ENCODE measurements around the gene EML4. TPM values are rescaled to one million over a fixed set of nuclear protein-coding genes. Genes with fewer than 3 reads are reported as not detected.

EML4 gene
- total and polyA plus RNA-seq, 10 of the 15 experiments (the other 5 are each of a cell fraction or from before 2014, with no cell fraction given), result 23.1 to 91.3 (median 77.4) TPM

GRCh38 chr2:42342795-42343241 lies 173.7 kb downstream of the EML4 start:
- Histone ChIP-seq H3K36me3 (ENCODE audit: control insufficient read depth in 2 of 2, insufficient read depth in 2 of 2, low read length in 1 of 2) (peaks cover 0 to 9% of the 10 kb centered on the region in 2 experiments; a peak in 3 of 4 replicates), H3K4me2 (ENCODE audit: control insufficient read depth, insufficient read depth) (no peak overlapping the region), H3K9ac (ENCODE audit: control insufficient read depth, insufficient read depth, low read length) (no peak overlapping the region), H3K27me3 (replicated peaks in 1 of 2; ENCODE audit: control insufficient read depth in 2 of 2, insufficient read depth in 2 of 2, low read length in 1 of 2) (no peaks in the 10 kb centered on the region), H3K4me3 (no peak overlapping the region), H3K9me3 (replicated peaks; ENCODE audit: control insufficient read depth, insufficient read depth, low read length) (no peaks in the 10 kb centered on the region), H4K20me1 (ENCODE audit: control insufficient read depth, insufficient read depth) (no peaks in the 10 kb centered on the region), H2AFZ (ENCODE audit: control insufficient read depth, low read depth, low read length) (no peak overlapping the region), H3K4me1 (ENCODE audit: control insufficient read depth, insufficient read depth, low read length) (no peaks in the 10 kb centered on the region), H3K79me2 (ENCODE audit: control insufficient read depth, insufficient read depth, low read length) (no peaks in the 10 kb centered on the region; the same call in 1 of the 2 replicates), H3K27ac (ENCODE audit: control insufficient read depth, insufficient read depth) (no peak overlapping the region)
- TF ChIP-seq ASH2L (IDR thresholded peaks at IDR 0.05; ENCODE audit: borderline replicate concordance, low read depth) (no peak), ZBTB33 (IDR thresholded peaks at IDR 0.05) (no peak), STAT3 (IDR thresholded peaks at IDR 0.05; ENCODE audit: low read depth, low read length) (no peak)
- ChIA-PET RAD21 (ENCODE audit: unreplicated experiment) (no interaction called here), POLR2A (no interaction called here), CTCF (interaction anchor here (0.9 to 1.9 kb wide), 2 partner anchors 15 to 247 kb away, joined by 3 to 5 read pairs; no protein-coding TSS in a partner anchor), SMC1A (ENCODE audit: uncharacterized antibody, unreplicated experiment) (interaction anchor here (1.5 kb wide), 1 partner anchor 18 kb away, joined by 3 read pairs; the partner anchor contains the start of gene COX7A2L)
- no peak for FAIRE-seq
- ATAC-seq, result no peak; the same call in 2 of the 3 replicates
- DNase-seq (ENCODE audit: low read depth, low spot score), result no peak
- WGBS (ENCODE audit: insufficient coverage, insufficient replicate concordance, low lambda C conversion rate, missing lambda C conversion rate), result 55% methylated on average over 11 of the region's 11 CpGs
- in situ Hi-C loops (cut with MboI) (no loop called here), intact Hi-C loops (cut with micrococcal nuclease; ENCODE audit: unreplicated experiment) (no loop called here)
- no TSS peak for BruUV-seq (replicated peaks)

GRCh38 chr2:42345986-42346385 lies 176.8 kb downstream of the EML4 start:
- intact Hi-C loops (cut with micrococcal nuclease; ENCODE audit: unreplicated experiment) (no loop called here), in situ Hi-C loops (cut with MboI) (no loop called here)
- no peak overlapping the region for H2AFZ ChIP-seq (ENCODE audit: control insufficient read depth, low read depth, low read length)
- ChIA-PET CTCF (interaction anchor here (1.9 kb wide), 1 partner anchor 18 kb away, joined by 6 read pairs; no protein-coding TSS in a partner anchor), SMC1A (ENCODE audit: uncharacterized antibody, unreplicated experiment) (interaction anchor here (1.4 kb wide), 1 partner anchor 10 kb away, joined by 4 read pairs; no protein-coding TSS in a partner anchor), POLR2A (no interaction called here), RAD21 (ENCODE audit: unreplicated experiment) (no interaction called here)
- no peak overlapping the region for H3K4me2 ChIP-seq (ENCODE audit: control insufficient read depth, insufficient read depth)
- ATAC-seq (no peak), FAIRE-seq (no peak), DNase-seq (ENCODE audit: low read depth, low spot score) (no peak)
- no TSS peak for BruUV-seq (replicated peaks)
- H3K27ac ChIP-seq (ENCODE audit: control insufficient read depth, insufficient read depth), result no peak overlapping the region
- 100% methylated on average over 4 of the region's 4 CpGs for WGBS (ENCODE audit: insufficient coverage, insufficient replicate concordance, low lambda C conversion rate, missing lambda C conversion rate)
- H3K36me3 ChIP-seq (ENCODE audit: control insufficient read depth in 2 of 2, insufficient read depth in 2 of 2, low read length in 1 of 2), result peaks cover 0 to 14% of the 10 kb centered on the region in 2 experiments; a peak in 3 of 4 replicates
- H3K27me3 ChIP-seq (replicated peaks in 1 of 2; ENCODE audit: control insufficient read depth in 2 of 2, insufficient read depth in 2 of 2, low read length in 1 of 2), result no peaks in the 10 kb centered on the region
- H3K9me3 ChIP-seq (replicated peaks; ENCODE audit: control insufficient read depth, insufficient read depth, low read length), result no peaks in the 10 kb centered on the region
- H3K4me3 ChIP-seq, result no peak overlapping the region
- no peak overlapping the region for H3K9ac ChIP-seq (ENCODE audit: control insufficient read depth, insufficient read depth, low read length)
- H3K4me1 ChIP-seq (ENCODE audit: control insufficient read depth, insufficient read depth, low read length), result no peaks in the 10 kb centered on the region
- H4K20me1 ChIP-seq (ENCODE audit: control insufficient read depth, insufficient read depth), result no peaks in the 10 kb centered on the region
- no peaks in the 10 kb centered on the region; the same call in 1 of the 2 replicates for H3K79me2 ChIP-seq (ENCODE audit: control insufficient read depth, insufficient read depth, low read length)
- TF ChIP-seq ZNF24 (IDR thresholded peaks at IDR 0.05) (no peak), NR2C1 (IDR thresholded peaks at IDR 0.05) (no peak), PRDM15 (CRISPR knock-in tag; IDR thresholded peaks at IDR 0.05) (no peak), KDM1A (IDR thresholded peaks at IDR 0.05; ENCODE audit: borderline replicate concordance) (no peak), NFXL1 (IDR thresholded peaks at IDR 0.05; ENCODE audit: borderline replicate concordance) (no peak), CHD2 (IDR thresholded peaks at IDR 0.05; ENCODE audit: borderline replicate concordance, low read depth, low read length) (no peak), WRNIP1 (IDR thresholded peaks at IDR 0.05; ENCODE audit: borderline replicate concordance, low read depth, low read length) (no peak), NFIC (IDR thresholded peaks at IDR 0.05; ENCODE audit: low read depth, low read length) (no peak)
